Esophagus squamous epithelium (tissue), 4 donors: Measurements from ENCODE around the gene CCDC200.
"Not testable (repeated sequence)": the region's sequence is repeated elsewhere in the genome, so short reads cannot be mapped to it uniquely, and the experiment has no call there.

Source experiments
- CTCF ChIP-seq, 6 experiments: fragments of 450-650 bp in 4 of 6; fragments of 200-600 bp in 2 of 6; sonication (generic) in 2 of 6; IDR thresholded peaks; one replicate each; pipeline ENCODE4 v1.5.1; 2016 to 2019; ENCODE audit warnings: antibody characterized with exemption in 6 of 6, mild to moderate bottlenecking in 4 of 6, moderate library complexity in 4 of 6
- POLR2A ChIP-seq, 4 donors: fragments of 450-650 bp; IDR thresholded peaks; one replicate each; pipeline ENCODE4 v1.6.1; 2017; ENCODE audit warnings: antibody characterized with exemption in 4 of 4, mild to moderate bottlenecking in 4 of 4, moderate library complexity in 3 of 4

GRCh38 chr17:43203013-43203412, 25.4 kb downstream of the CCDC200 start:
- not testable (repeated sequence) for TF ChIP-seq POLR2A, CTCF (IDR thresholded peaks at IDR 0.05)
